ENCODE results near the gene MBNL1.

DNA sequence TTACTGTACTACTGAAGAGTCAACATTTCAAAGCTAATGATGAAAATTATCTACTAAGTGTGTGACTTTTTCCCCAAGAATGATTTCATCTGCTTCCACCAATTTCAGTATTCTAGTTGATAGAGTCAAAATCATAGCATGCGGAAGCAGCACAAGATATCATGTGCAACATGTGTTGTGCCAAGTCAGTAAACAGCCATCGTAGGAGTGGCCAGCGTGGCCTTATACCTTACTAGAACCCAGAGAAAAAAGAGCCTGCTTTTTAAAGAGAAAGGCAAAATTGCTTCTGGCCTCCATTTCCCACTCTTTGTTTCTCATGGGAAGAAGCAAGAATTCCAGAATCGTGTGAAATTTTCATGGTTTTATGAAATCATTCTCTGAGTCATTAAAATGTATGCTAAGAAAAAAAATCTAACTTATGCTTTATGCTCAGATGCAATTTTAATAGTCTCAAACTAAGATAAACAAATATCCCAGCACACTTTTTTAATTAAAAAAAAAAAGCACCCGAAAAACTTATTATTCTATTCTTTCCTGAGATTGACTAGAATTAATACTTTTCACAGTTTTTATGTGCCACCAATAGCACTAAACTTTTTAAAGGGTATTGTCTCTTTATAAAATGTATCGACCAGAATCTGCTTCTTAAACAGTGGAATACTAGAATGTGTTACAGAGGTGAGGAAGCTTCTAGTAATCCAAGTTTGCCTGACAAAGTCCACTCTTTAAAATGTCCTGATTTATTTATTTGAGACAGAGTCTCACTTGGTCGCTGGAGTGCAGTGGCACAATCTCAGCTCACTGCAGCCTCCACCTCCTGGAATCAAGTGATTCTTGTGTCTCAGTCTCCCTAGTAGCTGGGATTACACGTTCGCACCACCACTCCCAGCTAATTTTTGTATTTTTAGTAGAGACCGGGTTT lies 87.3 kb downstream of the MBNL1 start:
- TF ChIP-seq, protein P1, sequence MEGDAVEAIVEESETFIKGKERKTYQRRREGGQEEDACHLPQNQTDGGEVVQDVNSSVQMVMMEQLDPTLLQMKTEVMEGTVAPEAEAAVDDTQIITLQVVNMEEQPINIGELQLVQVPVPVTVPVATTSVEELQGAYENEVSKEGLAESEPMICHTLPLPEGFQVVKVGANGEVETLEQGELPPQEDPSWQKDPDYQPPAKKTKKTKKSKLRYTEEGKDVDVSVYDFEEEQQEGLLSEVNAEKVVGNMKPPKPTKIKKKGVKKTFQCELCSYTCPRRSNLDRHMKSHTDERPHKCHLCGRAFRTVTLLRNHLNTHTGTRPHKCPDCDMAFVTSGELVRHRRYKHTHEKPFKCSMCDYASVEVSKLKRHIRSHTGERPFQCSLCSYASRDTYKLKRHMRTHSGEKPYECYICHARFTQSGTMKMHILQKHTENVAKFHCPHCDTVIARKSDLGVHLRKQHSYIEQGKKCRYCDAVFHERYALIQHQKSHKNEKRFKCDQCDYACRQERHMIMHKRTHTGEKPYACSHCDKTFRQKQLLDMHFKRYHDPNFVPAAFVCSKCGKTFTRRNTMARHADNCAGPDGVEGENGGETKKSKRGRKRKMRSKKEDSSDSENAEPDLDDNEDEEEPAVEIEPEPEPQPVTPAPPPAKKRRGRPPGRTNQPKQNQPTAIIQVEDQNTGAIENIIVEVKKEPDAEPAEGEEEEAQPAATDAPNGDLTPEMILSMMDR (IDR thresholded peaks at IDR 0.05), result no peak
- TF ChIP-seq, protein P2, sequence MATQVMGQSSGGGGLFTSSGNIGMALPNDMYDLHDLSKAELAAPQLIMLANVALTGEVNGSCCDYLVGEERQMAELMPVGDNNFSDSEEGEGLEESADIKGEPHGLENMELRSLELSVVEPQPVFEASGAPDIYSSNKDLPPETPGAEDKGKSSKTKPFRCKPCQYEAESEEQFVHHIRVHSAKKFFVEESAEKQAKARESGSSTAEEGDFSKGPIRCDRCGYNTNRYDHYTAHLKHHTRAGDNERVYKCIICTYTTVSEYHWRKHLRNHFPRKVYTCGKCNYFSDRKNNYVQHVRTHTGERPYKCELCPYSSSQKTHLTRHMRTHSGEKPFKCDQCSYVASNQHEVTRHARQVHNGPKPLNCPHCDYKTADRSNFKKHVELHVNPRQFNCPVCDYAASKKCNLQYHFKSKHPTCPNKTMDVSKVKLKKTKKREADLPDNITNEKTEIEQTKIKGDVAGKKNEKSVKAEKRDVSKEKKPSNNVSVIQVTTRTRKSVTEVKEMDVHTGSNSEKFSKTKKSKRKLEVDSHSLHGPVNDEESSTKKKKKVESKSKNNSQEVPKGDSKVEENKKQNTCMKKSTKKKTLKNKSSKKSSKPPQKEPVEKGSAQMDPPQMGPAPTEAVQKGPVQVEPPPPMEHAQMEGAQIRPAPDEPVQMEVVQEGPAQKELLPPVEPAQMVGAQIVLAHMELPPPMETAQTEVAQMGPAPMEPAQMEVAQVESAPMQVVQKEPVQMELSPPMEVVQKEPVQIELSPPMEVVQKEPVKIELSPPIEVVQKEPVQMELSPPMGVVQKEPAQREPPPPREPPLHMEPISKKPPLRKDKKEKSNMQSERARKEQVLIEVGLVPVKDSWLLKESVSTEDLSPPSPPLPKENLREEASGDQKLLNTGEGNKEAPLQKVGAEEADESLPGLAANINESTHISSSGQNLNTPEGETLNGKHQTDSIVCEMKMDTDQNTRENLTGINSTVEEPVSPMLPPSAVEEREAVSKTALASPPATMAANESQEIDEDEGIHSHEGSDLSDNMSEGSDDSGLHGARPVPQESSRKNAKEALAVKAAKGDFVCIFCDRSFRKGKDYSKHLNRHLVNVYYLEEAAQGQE (IDR thresholded peaks at IDR 0.05; ENCODE audit: insufficient read depth in 1 of 2, low read depth in 2 of 2, low read length in 1 of 2), result no peak

All from Panc1 (cell line).